Ovary (tissue), 3 donors: ENCODE results near the gene LCT.

Experiments
- CTCF ChIP-seq, 3 donors: fragments of 450-650 bp in 2 of 3; fragments of 200-600 bp in 1 of 3; IDR thresholded peaks; one replicate each; pipeline versions ENCODE4 v1.5.1 to v1.8.0; 2016 to 2022; ENCODE audit warnings: antibody characterized with exemption in 3 of 3, mild to moderate bottlenecking in 1 of 3
- POLR2A ChIP-seq: fragments of 450-650 bp; IDR thresholded peaks from one replicate; pipeline ENCODE4 v1.6.1; 2017; ENCODE audit warnings: antibody characterized with exemption, mild to moderate bottlenecking, moderate library complexity
- donor health status: DM: no; HTN: no; CAD: no.

- TF ChIP-seq POLR2A (no peak), CTCF (IDR thresholded peaks at IDR 0.05) (no peak)
Observed at GRCh38 chr2:135815269-135815668, 21.7 kb downstream of the LCT start.
